Heart left ventricle (tissue), 16 donors: ENCODE measurements around the gene EME1. TPM values are rescaled to one million over a fixed set of nuclear protein-coding genes. Genes with fewer than 3 reads are reported as not detected.
A peak's percentile ranks its signal among the peaks of the same experiment; 100 is the strongest.

Source experiments
- ATAC-seq, 4 donors: fragments of 200-7000 bp; cut with Tn5 transposase; one replicate each; pipeline ENCODE4 v1.9.1; 2020 to 2022; ENCODE audit warnings: moderate library complexity in 4 of 4, mild to moderate bottlenecking in 3 of 4, moderate number of reproducible peaks in 1 of 4
- DNase-seq, 5 donors: peaks; one replicate each; pipeline ENCODE4 v3.0.0-alpha.2; 2020
- H3K27ac ChIP-seq, 12 donors: fragments of 200-600 bp; sonication (generic) in 4 of 12; one replicate each; pipeline versions ENCODE4 v1.5.0 to v1.8.0; 2016 to 2022; ENCODE audit warnings: mild to moderate bottlenecking in 2 of 12
- H3K27me3 ChIP-seq, 9 donors: fragments of 200-600 bp; sonication (generic) in 2 of 9; one replicate each; pipeline versions ENCODE4 v1.5.1 to v1.8.0; 2016 to 2022; ENCODE audit warnings: mild to moderate bottlenecking in 3 of 9
- H3K36me3 ChIP-seq, 9 donors: fragments of 200-600 bp; sonication (generic) in 2 of 9; one replicate each; pipeline versions ENCODE4 v1.5.0 to v1.8.0; 2018 to 2022; ENCODE audit warnings: mild to moderate bottlenecking in 2 of 9
- H3K4me1 ChIP-seq, 12 donors: fragments of 200-600 bp; sonication (generic) in 4 of 12; one replicate each; pipeline versions ENCODE4 v1.5.0 to v1.8.0; 2016 to 2022; ENCODE audit warnings: mild to moderate bottlenecking in 3 of 12
- H3K4me3 ChIP-seq, 12 donors: fragments of 200-600 bp; sonication (generic) in 4 of 12; one replicate each; pipeline versions ENCODE4 v1.5.0 to v1.8.0; 2017 to 2022; ENCODE audit warnings: mild to moderate bottlenecking in 9 of 12, moderate library complexity in 4 of 12
- H3K9me3 ChIP-seq, 12 donors: fragments of 200-600 bp; sonication (generic) in 4 of 12; one replicate each; pipeline versions ENCODE4 v1.5.0 to v1.8.0; 2016 to 2022; ENCODE audit warnings: mild to moderate bottlenecking in 1 of 12
- CTCF ChIP-seq, 12 donors: fragments of 200-600 bp; sonication (generic) in 4 of 12; IDR thresholded peaks; one replicate each; pipeline versions ENCODE4 v1.5.0 to v1.8.0; 2018 to 2022; ENCODE audit warnings: antibody characterized with exemption in 12 of 12, mild to moderate bottlenecking in 5 of 12
- POLR2A ChIP-seq, 2 donors: fragments of 450-650 bp; IDR thresholded peaks; one replicate each; pipeline ENCODE4 v1.6.1; 2017; ENCODE audit warnings: antibody characterized with exemption in 2 of 2, mild to moderate bottlenecking in 2 of 2, moderate library complexity in 2 of 2
- WGBS, 4 donors: extraction: QIAGEN DNeasy Blood & Tissue Kit in 2 of 4; methylation state at CpG; one replicate each; pipeline versions ENCODE4 v1.1.5 to v1.1.7; 2013 to 2018; 5-methylcytosine and 5-hydroxymethylcytosine counted together
- intact Hi-C, 10 donors: fragments of 100-400 bp; cut with DNase I; formaldehyde crosslinking; loops; one replicate each; pipeline versions ENCODE4 v1.11.1 to v1.14.2; 2022
- polyA plus RNA-seq, 2 donors: library from polyadenylated mRNA; stranded (reverse); fragments of 200-250 nt; gene quantifications; one replicate each; pipeline ENCODE4 v1.2.3, GENCODE V29; 2013
- total RNA-seq, 9 donors: library from RNA; depleted of rRNA in 2 of 9; stranded (reverse); fragments of >200 nt in 2 of 9; fragmentation: NEBNext Ultra II Directional in 3 of 9; extraction: Animal tissue kit (Norgen Biotek cat#: 25700) in 3 of 9; gene quantifications; one replicate each; pipeline versions ENCODE4 v1.1.0 to v1.2.4, GENCODE V29; 2016 to 2023
- donor health status: ischemic (EF 13 %, LVEDD 7.1; RV severe dilation, severe dysfunction).
- donor health status: healthy with polysubstance abuse.
- donor health status: DM: no; HTN: yes; CAD: no.
- donor health status: DM: no; HTN: no; CAD: no.
- donor health status: ischemic (EF 25% LVEDD 6.9; RV normal size, moderate dysfunction).
- donor health status: ischemic (EF 25% LVEDD 5.7; RV mildly dilated, moderate dysfunction).
- donor health status: healthy.
- donor health status: DM: yes; HTN: yes; CAD: no.
- donor health status: ischemic (EF 35%, LVEDD 5.7; RV mildly dilated, moderate dysfunction).
- donor health status: nonischemic (EF 11% LVEDD 7.7; RV severe dilation, severe dysfunction).
- donor health status: DM: yes; HTN: yes; CAD: no.
- donor health status: PGD.
- donor health status: ischemic (EF 29% LVEDD 5.4; RV normal size, mild dysfunction).
- donor health status: nonischemic (EF 23%, LVEDD 6.1; RV moderate dilation, normal function).

The EME1 gene
- total and polyA plus RNA-seq, 11 donors = 0.22 to 3.4 (median 0.72) TPM; not detected in 6

- no peak for DNase-seq
- TF ChIP-seq CTCF (IDR thresholded peaks at IDR 0.05) = no peak
- TF ChIP-seq POLR2A (IDR thresholded peaks at IDR 0.05) = no peak
- intact Hi-C loops = no loop called here
Measured at GRCh38 chr17:50355336-50355700, 17.7 kb upstream of the EME1 start.

GRCh38 chr17:50355701-50356341 is 17.2 kb upstream of the EME1 start:
- Histone ChIP-seq H3K4me3 (no peak overlapping the region), H3K9me3 (no peaks in the 10 kb centered on the region), H3K27ac (no peak overlapping the region), H3K36me3 (peaks cover 0 to 75% (median 70%) of the 10 kb centered on the region in 9 donors), H3K4me1 (peaks cover 0 to 17% (median 0%) of the 10 kb centered on the region in 12 donors), H3K27me3 (no peaks in the 10 kb centered on the region)
- no peak for ATAC-seq
- intact Hi-C loops = no loop called here
- WGBS, 4 donors = 92 to 93% (median 93%) methylated on average over 12 to 20 of the region's 20 CpGs
- peak in 1 of 5 donors; percentile 52 for DNase-seq
- TF ChIP-seq CTCF (IDR thresholded peaks at IDR 0.05) (no peak), POLR2A (IDR thresholded peaks at IDR 0.05) (no peak)

More at GRCh38 chr17:50355336-50355700, 17.7 kb upstream of the EME1 start:
- Histone ChIP-seq H3K4me1 (peaks cover 0 to 17% (median 0%) of the 10 kb centered on the region in 12 donors), H3K27ac (no peak overlapping the region), H3K27me3 (no peaks in the 10 kb centered on the region), H3K36me3 (peaks cover 0 to 71% (median 68%) of the 10 kb centered on the region in 9 donors), H3K4me3 (no peak overlapping the region), H3K9me3 (no peaks in the 10 kb centered on the region)
- ATAC-seq = no peak
- 76 to 100% (median 89%) methylated on average over 1 to 4 of the region's 4 CpGs for WGBS, 4 donors

- Histone ChIP-seq H3K4me3 (no peak overlapping the region), H3K4me1 (peaks cover 0 to 17% (median 0%) of the 10 kb centered on the region in 12 donors), H3K27ac (no peak overlapping the region), H3K9me3 (no peaks in the 10 kb centered on the region), H3K36me3 (peaks cover 0 to 79% (median 73%) of the 10 kb centered on the region in 9 donors), H3K27me3 (no peaks in the 10 kb centered on the region)
- DNase-seq = peak in 1 of 5 donors; percentile 49
- no peak for ATAC-seq
- no peak for TF ChIP-seq CTCF (IDR thresholded peaks at IDR 0.05)
- TF ChIP-seq POLR2A (IDR thresholded peaks at IDR 0.05) = no peak
- intact Hi-C loops = no loop called here
- WGBS, 4 donors = 87 to 100% (median 93%) methylated on average over 1 to 12 of the region's 12 CpGs
Measured at GRCh38 chr17:50356418-50356817, 16.6 kb upstream of the EME1 start.

GRCh38 chr17:50356892-50357510 is 16.0 kb upstream of the EME1 start:
- Histone ChIP-seq H3K36me3 (peaks cover 0 to 79% (median 73%) of the 10 kb centered on the region in 9 donors), H3K27ac (no peak overlapping the region), H3K4me3 (no peak overlapping the region), H3K27me3 (no peaks in the 10 kb centered on the region), H3K9me3 (no peaks in the 10 kb centered on the region), H3K4me1 (peaks cover 0 to 21% (median 2%) of the 10 kb centered on the region in 12 donors)
- intact Hi-C loops = no loop called here
- no peak for ATAC-seq
- DNase-seq = peak in 1 of 5 donors; percentile 20
- TF ChIP-seq CTCF (IDR thresholded peaks at IDR 0.05) (no peak), POLR2A (IDR thresholded peaks at IDR 0.05) (no peak)
- 96 to 99% (median 97%) methylated on average over 5 to 12 of the region's 12 CpGs for WGBS, 4 donors
